Measurements from ENCODE around the gene CPN2.

DNA sequence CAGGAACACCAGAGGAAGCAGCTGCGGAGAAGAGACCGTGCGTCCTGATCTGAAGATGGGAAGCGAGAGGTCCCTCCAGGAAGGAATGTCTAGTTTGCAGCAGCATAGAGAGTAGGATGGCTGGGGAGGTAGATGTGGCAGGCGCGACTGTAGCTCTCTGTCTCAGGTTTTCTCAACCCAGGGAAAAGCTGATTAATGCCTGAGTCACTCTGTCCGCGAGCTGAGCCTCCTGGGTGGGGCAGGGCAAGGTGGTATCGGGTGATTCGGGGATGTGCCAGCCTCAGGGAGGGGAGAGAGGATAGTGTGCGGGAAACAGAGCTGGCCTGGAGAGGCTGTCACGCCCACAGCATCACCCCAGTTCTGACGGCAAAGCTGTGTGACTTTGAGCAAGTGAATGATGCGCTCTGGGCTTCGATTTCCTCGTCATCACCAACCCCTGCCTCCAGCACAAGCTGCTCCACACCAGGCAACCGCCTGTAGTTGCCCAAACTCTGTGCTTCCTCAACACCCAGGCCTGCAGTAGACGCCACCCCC lies 28.4 kb downstream of the CPN2 start:
- TF ChIP-seq, protein P1, sequence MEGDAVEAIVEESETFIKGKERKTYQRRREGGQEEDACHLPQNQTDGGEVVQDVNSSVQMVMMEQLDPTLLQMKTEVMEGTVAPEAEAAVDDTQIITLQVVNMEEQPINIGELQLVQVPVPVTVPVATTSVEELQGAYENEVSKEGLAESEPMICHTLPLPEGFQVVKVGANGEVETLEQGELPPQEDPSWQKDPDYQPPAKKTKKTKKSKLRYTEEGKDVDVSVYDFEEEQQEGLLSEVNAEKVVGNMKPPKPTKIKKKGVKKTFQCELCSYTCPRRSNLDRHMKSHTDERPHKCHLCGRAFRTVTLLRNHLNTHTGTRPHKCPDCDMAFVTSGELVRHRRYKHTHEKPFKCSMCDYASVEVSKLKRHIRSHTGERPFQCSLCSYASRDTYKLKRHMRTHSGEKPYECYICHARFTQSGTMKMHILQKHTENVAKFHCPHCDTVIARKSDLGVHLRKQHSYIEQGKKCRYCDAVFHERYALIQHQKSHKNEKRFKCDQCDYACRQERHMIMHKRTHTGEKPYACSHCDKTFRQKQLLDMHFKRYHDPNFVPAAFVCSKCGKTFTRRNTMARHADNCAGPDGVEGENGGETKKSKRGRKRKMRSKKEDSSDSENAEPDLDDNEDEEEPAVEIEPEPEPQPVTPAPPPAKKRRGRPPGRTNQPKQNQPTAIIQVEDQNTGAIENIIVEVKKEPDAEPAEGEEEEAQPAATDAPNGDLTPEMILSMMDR (IDR thresholded peaks at IDR 0.05), result no peak
- TF ChIP-seq POLR2A (IDR thresholded peaks at IDR 0.05), result no peak
